Stimulated activated CD8-positive, alpha-beta memory T cell treated with anti-CD3 and anti-CD28 coated beads, Interleukin-15, amount 100 ng/mL, for 4 hours (primary cell): ENCODE results near the gene MCU.
"Not testable (repeated sequence)": the region's sequence is repeated elsewhere in the genome, so short reads cannot be mapped to it uniquely, and the experiment has no call there.

Experiments
- DNase-seq, 2 donors: peaks; one replicate each; pipeline ENCODE4 v3.0.0-alpha.2; 2020; ENCODE audit warnings: low read depth in 2 of 2

The MCU gene

GRCh38 chr10:72691863-72692743 is at the start of gene MCU:
MCU (plus strand) TSS chr10:72692143; CDS start chr10:72692152, 9 bp downstream.
- DNase-seq: peak; percentile 83 to 87

- no peak for DNase-seq
Measured at GRCh38 chr10:72642318-72642717, 49.6 kb upstream of the MCU start.

GRCh38 chr10:72645263-72645858 is 46.6 kb upstream of the MCU start:
- no peak for DNase-seq

GRCh38 chr10:72646971-72647370 is 45.0 kb upstream of the MCU start:
- not testable (repeated sequence) for DNase-seq

- DNase-seq: no peak
Measured at GRCh38 chr10:72648301-72648700, 43.6 kb upstream of the MCU start.

GRCh38 chr10:72649291-72649690 is 42.7 kb upstream of the MCU start:
- DNase-seq: no peak

GRCh38 chr10:72653383-72654096 is 38.4 kb upstream of the MCU start:
- DNase-seq: no peak

GRCh38 chr10:72654720-72655119 is 37.2 kb upstream of the MCU start:
- DNase-seq: no peak

GRCh38 chr10:72658696-72659400 is 33.1 kb upstream of the MCU start:
- no peak for DNase-seq

- no peak for DNase-seq
Measured at GRCh38 chr10:72659694-72660093, 32.2 kb upstream of the MCU start.

- no peak for DNase-seq
Measured at GRCh38 chr10:72660220-72660619, 31.7 kb upstream of the MCU start.

GRCh38 chr10:72661431-72661830 is 30.5 kb upstream of the MCU start:
- DNase-seq: no peak

- DNase-seq: no peak
Measured at GRCh38 chr10:72663971-72664370, 28.0 kb upstream of the MCU start.

GRCh38 chr10:72665925-72666324 is 26.0 kb upstream of the MCU start:
- DNase-seq: no peak

GRCh38 chr10:72667207-72667864 is 24.6 kb upstream of the MCU start:
- no peak for DNase-seq

- DNase-seq: no peak
Measured at GRCh38 chr10:72673280-72673679, 18.7 kb upstream of the MCU start.

GRCh38 chr10:72674174-72674573 is 17.8 kb upstream of the MCU start:
- not testable (repeated sequence) for DNase-seq

GRCh38 chr10:72679838-72680241 is 12.1 kb upstream of the MCU start:
- no peak for DNase-seq

- no peak for DNase-seq
Measured at GRCh38 chr10:72682638-72683037, 9.3 kb upstream of the MCU start.

- DNase-seq: no peak
Measured at GRCh38 chr10:72685264-72685921, 6.5 kb upstream of the MCU start.

GRCh38 chr10:72686430-72686829 is 5.5 kb upstream of the MCU start:
- not testable (repeated sequence) for DNase-seq
